SU-DHL-6 (cell line): ENCODE results near the gene PPDPF.

Experiments
- H2AFZ ChIP-seq: fragments of 200-600 bp; sonication (generic); 2 replicates; pipeline ENCODE4 v1.6.1; 2014; ENCODE audit warnings: low read depth, mild to moderate bottlenecking, moderate library complexity, mixed read lengths, antibody characterized with exemption, low read length; ENCODE audit not compliant: severe bottlenecking
- H3F3A ChIP-seq: fragments of 200-600 bp; shearing (Covaris generic); 2 replicates; pipeline ENCODE4 v1.6.0; 2016; ENCODE audit warnings: antibody characterized with exemption, mild to moderate bottlenecking; ENCODE audit not compliant: insufficient read depth
- H3K27ac ChIP-seq: fragments of 200-600 bp; sonication (generic); 2 replicates; pipeline ENCODE4 v1.5.1; 2016; ENCODE audit warnings: low read depth, mild to moderate bottlenecking, low read length, moderate library complexity, mixed read lengths
- H3K27me3 ChIP-seq: fragments of 200-600 bp; sonication (generic), shearing (Covaris generic); 2 replicates; pipeline ENCODE4 v1.6.0; 2014; ENCODE audit warnings: mild to moderate bottlenecking, low read length
- H3K36me3 ChIP-seq: fragments of 200-600 bp; sonication (generic); 2 replicates; pipeline ENCODE4 v1.6.1; 2014; ENCODE audit warnings: mild to moderate bottlenecking, low read length, mixed read lengths
- H3K4me2 ChIP-seq: fragments of 300-600, 200-600 bp; shearing (Covaris generic), sonication (generic); 2 replicates; pipeline ENCODE4 v1.6.0; 2014; ENCODE audit warnings: low read length, low read depth, mild to moderate bottlenecking; ENCODE audit not compliant: poor library complexity, severe bottlenecking
- H3K4me3 ChIP-seq: fragments of 200-600 bp; sonication (generic); 2 replicates; pipeline ENCODE4 v1.5.1; 2014; ENCODE audit warnings: antibody characterized with exemption, low read length, mild to moderate bottlenecking, mixed read lengths; ENCODE audit not compliant: insufficient read depth, poor library complexity, severe bottlenecking
- H3K79me2 ChIP-seq: fragments of 200-600 bp; sonication (generic); 2 replicates; pipeline ENCODE4 v1.6.1; 2014; ENCODE audit warnings: mild to moderate bottlenecking, low read length, moderate library complexity; ENCODE audit not compliant: insufficient read depth
- H3K9ac ChIP-seq: fragments of 200-600 bp; sonication (generic); 2 replicates; pipeline ENCODE4 v1.7.0; 2014; ENCODE audit warnings: mild to moderate bottlenecking, low read length
- H3K9me2 ChIP-seq: fragments of 200-600 bp; sonication (generic); replicated peaks from 2 replicates; pipeline ENCODE4 v1.6.1; 2014; ENCODE audit warnings: low read length; ENCODE audit not compliant: insufficient read depth
- H3K9me3 ChIP-seq: fragments of 200-600 bp; sonication (generic); 2 replicates; pipeline ENCODE4 v1.6.1; 2014; ENCODE audit warnings: low read length, mixed read lengths; ENCODE audit not compliant: insufficient read depth
- H4K20me1 ChIP-seq: fragments of 200-600 bp; sonication (generic); 2 replicates; pipeline ENCODE4 v1.6.1; 2014; ENCODE audit warnings: low read depth, mild to moderate bottlenecking, antibody characterized with exemption, low read length, moderate library complexity, mixed read lengths
- CTCF ChIP-seq: fragments of 200-600 bp; sonication (generic); IDR thresholded peaks from one replicate; pipeline ENCODE4 v1.5.1; 2017; ENCODE audit warnings: antibody characterized with exemption, mild to moderate bottlenecking, low read length, moderate library complexity; ENCODE audit not compliant: insufficient read depth, poor library complexity, severe bottlenecking
- EZH2phosphoT487 ChIP-seq: fragments of 200-600 bp; sonication (generic), shearing (Covaris generic); conservative IDR thresholded peaks from 2 replicates; pipeline ENCODE4 v1.6.1; 2018; ENCODE audit warnings: mild to moderate bottlenecking, antibody characterized with exemption, low read length, moderate library complexity, mixed read lengths

Gene PPDPF

GRCh38 chr20:63491078-63491477, 29.5 kb upstream of the PPDPF start:
- no peak overlapping the region for H2AFZ ChIP-seq

GRCh38 chr20:63491635-63492230, 28.8 kb upstream of the PPDPF start:
- no peaks in the 10 kb centered on the region for H3K27me3 ChIP-seq
- no peak overlapping the region for H3K9ac ChIP-seq
- no peak overlapping the region for H3K4me2 ChIP-seq
- no peaks in the 10 kb centered on the region for H3K36me3 ChIP-seq
- H3F3A ChIP-seq = no peaks in the 10 kb centered on the region
- H3K9me3 ChIP-seq = no peaks in the 10 kb centered on the region
- no peak for TF ChIP-seq EZH2phosphoT487
- TF ChIP-seq CTCF = no peak
- no peak overlapping the region for H3K4me3 ChIP-seq
- no peak overlapping the region for H3K27ac ChIP-seq
- H2AFZ ChIP-seq = no peak overlapping the region
- no peaks in the 10 kb centered on the region for H3K79me2 ChIP-seq
- H4K20me1 ChIP-seq = no peaks in the 10 kb centered on the region
- H3K9me2 ChIP-seq = no peaks in the 10 kb centered on the region

More at GRCh38 chr20:63491078-63491477, 29.5 kb upstream of the PPDPF start:
- no peak overlapping the region for H3K4me3 ChIP-seq
- H3K9ac ChIP-seq = no peak overlapping the region
- H3K9me3 ChIP-seq = no peaks in the 10 kb centered on the region
- H3K9me2 ChIP-seq = no peaks in the 10 kb centered on the region
- H3K4me2 ChIP-seq = no peak overlapping the region
- no peaks in the 10 kb centered on the region for H3F3A ChIP-seq
- H3K27me3 ChIP-seq = no peaks in the 10 kb centered on the region
- no peak overlapping the region for H3K27ac ChIP-seq
- H4K20me1 ChIP-seq = no peaks in the 10 kb centered on the region
- H3K36me3 ChIP-seq = no peaks in the 10 kb centered on the region
- no peaks in the 10 kb centered on the region for H3K79me2 ChIP-seq
- no peak for TF ChIP-seq EZH2phosphoT487
- TF ChIP-seq CTCF = no peak

GRCh38 chr20:63492518-63492917, 28.0 kb upstream of the PPDPF start:
- Histone ChIP-seq H3K9me2 (no peaks in the 10 kb centered on the region), H4K20me1 (no peaks in the 10 kb centered on the region), H3K4me3 (no peak overlapping the region), H3K4me2 (no peak overlapping the region), H3K27me3 (no peaks in the 10 kb centered on the region), H3K79me2 (no peaks in the 10 kb centered on the region), H2AFZ (no peak overlapping the region), H3K9ac (no peak overlapping the region), H3K36me3 (no peaks in the 10 kb centered on the region), H3K9me3 (no peaks in the 10 kb centered on the region), H3F3A (no peaks in the 10 kb centered on the region), H3K27ac (no peak overlapping the region)
- TF ChIP-seq EZH2phosphoT487 = no peak
- TF ChIP-seq CTCF = no peak

- Histone ChIP-seq H3K9ac (no peak overlapping the region), H3K79me2 (no peaks in the 10 kb centered on the region), H3K9me3 (no peaks in the 10 kb centered on the region), H3F3A (no peaks in the 10 kb centered on the region), H2AFZ (no peak overlapping the region), H3K36me3 (no peaks in the 10 kb centered on the region), H3K4me2 (no peak overlapping the region), H3K9me2 (no peaks in the 10 kb centered on the region), H4K20me1 (no peaks in the 10 kb centered on the region), H3K4me3 (no peak overlapping the region), H3K27me3 (no peaks in the 10 kb centered on the region), H3K27ac (no peak overlapping the region)
- TF ChIP-seq EZH2phosphoT487 = no peak
- TF ChIP-seq CTCF = no peak
Observed at GRCh38 chr20:63492982-63493381, 27.6 kb upstream of the PPDPF start.
